Dermis blood vessel endothelial cell (primary cell): ENCODE data around the gene EPHB2. TPM values are rescaled to one million over a fixed set of nuclear protein-coding genes. Genes with fewer than 3 reads are reported as not detected.
A peak's percentile ranks its signal among the peaks of the same experiment; 100 is the strongest.

Source experiments
- DNase-seq: peaks from one replicate; pipeline ENCODE4 v3.0.0; 2010
- total RNA-seq: library from RNA; depleted of rRNA; stranded (reverse); fragments of >200 nt; gene quantifications from 2 replicates; pipeline ENCODE4 v1.2.3, GENCODE V29; 2014

EPHB2 gene
- total RNA-seq, 1 donor from 2014 or later: 35.1 TPM

GRCh38 chr1:22889213-22889827 is 178.7 kb downstream of the EPHB2 start:
- peak; percentile 81 for DNase-seq

- no peak for DNase-seq
These were observed 182.2 kb downstream of the EPHB2 start for GRCh38 chr1:22892789-22893188.

GRCh38 chr1:22893292-22893691 is 182.7 kb downstream of the EPHB2 start:
- DNase-seq: no peak

GRCh38 chr1:22895357-22895756 is 184.7 kb downstream of the EPHB2 start:
- no peak for DNase-seq

GRCh38 chr1:22896184-22896583 is 185.5 kb downstream of the EPHB2 start:
- no peak for DNase-seq

GRCh38 chr1:22900451-22900850 is 189.8 kb downstream of the EPHB2 start:
- no peak for DNase-seq

- no peak for DNase-seq
These were observed 192.5 kb downstream of the EPHB2 start for GRCh38 chr1:22903113-22903512.

- no peak for DNase-seq
These were observed 196.3 kb downstream of the EPHB2 start for GRCh38 chr1:22906968-22907367.

GRCh38 chr1:22907528-22907927 is 196.9 kb downstream of the EPHB2 start:
- no peak for DNase-seq

GRCh38 chr1:22908880-22909426 is 198.3 kb downstream of the EPHB2 start:
- DNase-seq: no peak

- no peak for DNase-seq
These were observed 199.6 kb downstream of the EPHB2 start for GRCh38 chr1:22910286-22910685.

GRCh38 chr1:22910986-22911651 is 200.5 kb downstream of the EPHB2 start:
- no peak for DNase-seq

GRCh38 chr1:22912311-22912710 is 201.7 kb downstream of the EPHB2 start:
- no peak for DNase-seq

GRCh38 chr1:22913421-22914141 is 202.9 kb downstream of the EPHB2 start:
- DNase-seq: no peak

GRCh38 chr1:22914156-22914555 is 203.5 kb downstream of the EPHB2 start:
- DNase-seq: no peak

- DNase-seq: no peak
These were observed 204.1 kb downstream of the EPHB2 start for GRCh38 chr1:22914633-22915217.

- DNase-seq: no peak
These were observed 204.6 kb downstream of the EPHB2 start for GRCh38 chr1:22915231-22915630.

- peak; percentile 38 for DNase-seq
These were observed 205.3 kb downstream of the EPHB2 start for GRCh38 chr1:22915816-22916470.

GRCh38 chr1:22916471-22916820 is 205.8 kb downstream of the EPHB2 start:
- DNase-seq: peak; percentile 46

- no peak for DNase-seq
These were observed 207.3 kb downstream of the EPHB2 start for GRCh38 chr1:22917989-22918388.

GRCh38 chr1:22918644-22919043 is 208.0 kb downstream of the EPHB2 start:
- no peak for DNase-seq

- DNase-seq: no peak
These were observed 208.8 kb downstream of the EPHB2 start for GRCh38 chr1:22919341-22920025.
